B cell (primary cell): Measurements from ENCODE around the gene HEPN1. TPM values are rescaled to one million over a fixed set of nuclear protein-coding genes. Genes with fewer than 3 reads are reported as not detected.

Source experiments
- ATAC-seq: fragments of 200-7000 bp; cut with Tn5 transposase; one replicate; pipeline ENCODE4 v1.10.0; 2021; ENCODE audit warnings: low read depth, mild to moderate bottlenecking, moderate number of reproducible peaks, moderate library complexity
- CTCF ChIA-PET: fragments of 350-600 bp; sonication (Branson Sonifier 250); formaldehyde crosslinking; loops from one replicate; lab custom pipeline; 2021; ENCODE audit warnings: antibody characterized with exemption, inconsistent platforms; lab: Charles Lee
- POLR2A ChIA-PET: fragments of 350-600 bp; sonication (Branson Sonifier 250); formaldehyde crosslinking; loops from one replicate; lab custom pipeline; 2021; ENCODE audit warnings: antibody characterized with exemption; lab: Charles Lee
- DNase-seq: peaks from one replicate; pipeline ENCODE4 v3.0.0; 2013
- H2AFZ ChIP-seq: 2 replicates; pipeline ENCODE4 v1.6.1; 2012; ENCODE audit warnings: mild to moderate bottlenecking, low read depth, low read length; ENCODE audit not compliant: insufficient read depth, poor library complexity, severe bottlenecking
- H3K27ac ChIP-seq, 2 donors: 1 replicate in 1 of 2; 2 replicates in 1 of 2; pipeline ENCODE4 v1.5.1; 2012 to 2013; ENCODE audit warnings: low read length in 2 of 2, mild to moderate bottlenecking in 2 of 2, moderate library complexity in 1 of 2
- H3K27me3 ChIP-seq, 4 experiments: fragments of 200-600 bp in 1 of 4; sonication (generic) in 1 of 4; replicated peaks in 1 of 4; 1 replicate in 2 of 4; 2 replicates in 2 of 4; pipeline versions ENCODE4 v1.6.1 to v1.7.0; 2013 to 2016; ENCODE audit warnings: low read length in 3 of 4, mild to moderate bottlenecking in 2 of 4, mixed read lengths in 1 of 4, moderate library complexity in 1 of 4; ENCODE audit not compliant: insufficient read depth in 4 of 4, control insufficient read depth in 3 of 4; ENCODE audit errors: control extremely low read depth in 1 of 4
- H3K36me3 ChIP-seq, 2 experiments: replicated peaks in 1 of 2; 1 replicate in 1 of 2; 2 replicates in 1 of 2; pipeline versions ENCODE4 v1.6.1 to v1.7.1; 2013; ENCODE audit warnings: low read length in 1 of 2; ENCODE audit not compliant: insufficient read depth in 2 of 2, control insufficient read depth in 1 of 2; ENCODE audit errors: control extremely low read depth in 1 of 2, extremely low read depth in 1 of 2
- H3K4me1 ChIP-seq, 2 donors: fragments of 200-600 bp in 1 of 2; sonication (generic) in 1 of 2; 1 replicate in 1 of 2; 2 replicates in 1 of 2; pipeline versions ENCODE4 v1.5.1 to v1.6.1; 2013 to 2017; ENCODE audit warnings: low read length in 2 of 2; ENCODE audit not compliant: control insufficient read depth in 2 of 2, insufficient read depth in 2 of 2
- H3K4me2 ChIP-seq: replicated peaks from 2 replicates; pipeline ENCODE3; 2012; ENCODE audit warnings: mild to moderate bottlenecking, low read depth, low read length; ENCODE audit not compliant: poor library complexity, severe bottlenecking
- H3K4me3 ChIP-seq, 5 experiments: fragments of 200-600 bp in 1 of 5; sonication (generic) in 1 of 5; 1 replicate in 3 of 5; 2 replicates in 2 of 5; pipeline versions ENCODE4 v1.5.1 to v1.7.0; 2011 to 2016; ENCODE audit warnings: low read length in 4 of 5, mild to moderate bottlenecking in 4 of 5, low read depth in 2 of 5, control low read depth in 1 of 5, moderate library complexity in 1 of 5; ENCODE audit not compliant: insufficient read depth in 1 of 5; ENCODE audit errors: control extremely low read depth in 1 of 5, extremely low read depth in 1 of 5
- H3K79me2 ChIP-seq: fragments of 200-600 bp; sonication (generic); one replicate; pipeline ENCODE4 v1.6.0; 2016; ENCODE audit warnings: low read length; ENCODE audit not compliant: control insufficient read depth, insufficient read depth
- H3K9ac ChIP-seq: fragments of 200-600 bp; sonication (generic); 2 replicates; pipeline ENCODE4 v1.6.1; 2017; ENCODE audit warnings: mild to moderate bottlenecking, low read length, moderate library complexity
- H3K9me3 ChIP-seq, 3 donors: one replicate each; pipeline versions ENCODE4 v1.6.1 to v1.7.1; 2013; ENCODE audit warnings: low read length in 2 of 3; ENCODE audit not compliant: control insufficient read depth in 2 of 3, insufficient read depth in 1 of 3; ENCODE audit errors: control extremely low read depth in 1 of 3
- H4K20me1 ChIP-seq: 2 replicates; pipeline ENCODE4 v1.6.0; 2012; ENCODE audit warnings: mild to moderate bottlenecking, low read length; ENCODE audit not compliant: insufficient read depth, control insufficient read depth, poor library complexity, severe bottlenecking
- H3K27ac Mint-ChIP-seq: one replicate; pipeline ENCODE4 v1.8.0; 2021; ENCODE audit warnings: mixed read lengths
- H3K27me3 Mint-ChIP-seq: one replicate; pipeline ENCODE4 v1.8.0; 2021; ENCODE audit warnings: mixed read lengths
- H3K4me1 Mint-ChIP-seq: one replicate; pipeline ENCODE4 v1.8.0; 2021; ENCODE audit warnings: mixed read lengths
- H3K4me3 Mint-ChIP-seq: one replicate; pipeline ENCODE4 v1.8.0; 2021; ENCODE audit warnings: mixed read lengths
- H3K9me3 Mint-ChIP-seq: one replicate; pipeline ENCODE4 v1.8.0; 2022; ENCODE audit warnings: mixed read lengths; ENCODE audit not compliant: insufficient read depth
- CTCF ChIP-seq: fragments of 200-600 bp; IDR thresholded peaks from one replicate; pipeline ENCODE4 v1.8.0; 2022; ENCODE audit warnings: antibody characterized with exemption, mild to moderate bottlenecking
- EZH2 ChIP-seq: IDR thresholded peaks from 2 replicates; pipeline ENCODE4 v1.6.1; 2012; ENCODE audit warnings: borderline replicate concordance, low read depth, mild to moderate bottlenecking, moderate library complexity, low read length; ENCODE audit not compliant: insufficient read depth, poor library complexity, severe bottlenecking
- WGBS: methylation state at CpG from one replicate; pipeline ENCODE4 v1.1.5; 2013; ENCODE audit warnings: missing lambda C conversion rate; ENCODE audit not compliant: insufficient coverage; 5-methylcytosine and 5-hydroxymethylcytosine counted together
- intact Hi-C: fragments of 100-400 bp; cut with micrococcal nuclease; formaldehyde crosslinking; loops from one replicate; pipeline ENCODE4 v1.10.0; 2022
- polyA plus RNA-seq: library from polyadenylated mRNA; depleted of rRNA; stranded (reverse); fragments of >200 nt; gene quantifications from 2 replicates; pipeline ENCODE4 v1.2.3, GENCODE V29; 2012
- total RNA-seq, 2 donors: library from RNA; stranded (reverse); fragments of 120-200 nt in 1 of 2; gene quantifications; 1 replicate in 1 of 2; 2 replicates in 1 of 2; pipeline versions ENCODE4 v1.2.3 to v1.2.4, GENCODE V29; 2013 to 2022

Gene HEPN1
- total and polyA plus RNA-seq, 2 donors (not counting 1 experiment from before 2014, with no cell fraction given), result not detected

DNA sequence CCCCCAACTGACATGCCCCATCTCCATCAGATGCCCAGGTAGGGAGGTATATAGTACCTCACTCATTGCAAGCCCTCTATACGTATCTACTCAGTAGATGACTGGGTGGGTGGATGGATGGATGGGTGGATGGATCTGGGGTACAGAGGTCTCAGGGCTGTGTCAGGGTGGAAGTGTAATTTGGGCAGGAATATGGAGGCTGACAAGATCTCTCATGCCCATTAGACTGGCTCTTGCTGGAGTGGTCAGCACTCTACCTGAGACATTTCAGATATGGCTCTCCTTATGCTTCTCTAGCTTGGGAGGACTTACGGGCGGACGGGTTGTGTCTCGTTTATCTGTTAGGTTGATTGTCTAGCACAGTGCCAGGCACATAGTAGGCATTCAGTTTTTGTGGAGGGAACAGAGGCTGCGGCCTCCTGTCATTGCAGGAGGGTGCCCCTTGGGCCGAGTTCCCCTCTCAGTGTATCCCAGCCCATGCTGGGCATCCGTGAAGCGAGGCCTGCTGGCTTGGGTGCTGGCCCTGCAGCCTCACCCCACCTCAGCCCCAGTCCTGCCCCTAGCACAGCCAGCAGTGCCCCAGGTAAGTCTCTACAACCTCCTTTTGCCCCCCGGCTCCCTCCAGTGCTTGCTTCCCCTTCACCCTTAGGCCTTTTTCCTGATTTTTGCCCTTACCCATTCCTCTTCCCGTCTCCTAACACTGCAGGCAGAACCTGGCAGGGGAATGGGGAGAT is 40.1 kb upstream of the HEPN1 start:
- DNase-seq, result no peak
- no peak overlapping the region for H3K9ac ChIP-seq
- POLR2A ChIA-PET, result no interaction called here

More for the DNA sequence above, 40.1 kb upstream of the HEPN1 start:
- TF ChIP-seq CTCF, result no peak
- TF ChIP-seq EZH2, result no peak
- CTCF ChIA-PET, result no interaction called here
- Histone ChIP-seq H3K9me3 (peaks cover 0 to 22% (median 0%) of the 10 kb centered on the region in 3 donors), H3K4me1 (peaks cover 19 to 22% of the 10 kb centered on the region in 2 donors), H4K20me1 (no peaks in the 10 kb centered on the region), H3K36me3 (no peaks in the 10 kb centered on the region), H3K4me3 (no peak overlapping the region), H3K4me2 (no peak overlapping the region), H3K27ac (no peak overlapping the region), H3K79me2 (no peaks in the 10 kb centered on the region), H2AFZ (no peak overlapping the region), H3K27me3 (peaks cover 0 to 52% (median 15%) of the 10 kb centered on the region in 4 experiments)
- 94% methylated on average over 8 of the region's 11 CpGs for WGBS
- H3K4me1 Mint-ChIP-seq, result peaks cover 24% of the 10 kb centered on the region
- no peaks in the 10 kb centered on the region for H3K9me3 Mint-ChIP-seq
- intact Hi-C loops, result loop anchor here (5.0 kb wide), 2 partner anchors 42 to 73 kb away; partner anchors contain the start of gene CCDC15
- H3K27me3 Mint-ChIP-seq, result peaks cover 55% of the 10 kb centered on the region
- peak overlapping the region; percentile 9 for H3K4me3 Mint-ChIP-seq
- ATAC-seq, result no peak
- H3K27ac Mint-ChIP-seq, result no peak overlapping the region
